Right hindlimb (tissue), 1 donor: ENCODE measurements around the gene EPGN.

Source experiments
- DNase-seq: peaks from one replicate; pipeline ENCODE4 v3.0.0-alpha.2; 2018

EPGN gene

GRCh38 chr4:74344031-74344430 is 35.8 kb downstream of the EPGN start:
- no peak for DNase-seq

GRCh38 chr4:74353858-74354257 is 45.6 kb downstream of the EPGN start:
- DNase-seq, result no peak

GRCh38 chr4:74357965-74358364 is 49.7 kb downstream of the EPGN start:
- no peak for DNase-seq

- no peak for DNase-seq
These were observed 53.4 kb downstream of the EPGN start for GRCh38 chr4:74361671-74362070.

- DNase-seq, result no peak
These were observed 54.1 kb downstream of the EPGN start for GRCh38 chr4:74362347-74362746.

- no peak for DNase-seq
These were observed 56.0 kb downstream of the EPGN start for GRCh38 chr4:74364256-74364651.

- DNase-seq, result peak; percentile 30
These were observed 56.6 kb downstream of the EPGN start, which contains the start of gene EREG for GRCh38 chr4:74364652-74365491. EREG (plus strand) TSS chr4:74365145; CDS start chr4:74365309, 164 bp downstream.

- peak; percentile 16 for DNase-seq
These were observed 57.5 kb downstream of the EPGN start for GRCh38 chr4:74365761-74366160.
